Cerebellar cortex (tissue), 1 donor: Measurements from ENCODE around the gene NKTR.
"Not testable (repeated sequence)": the region's sequence is repeated elsewhere in the genome, so short reads cannot be mapped to it uniquely, and the experiment has no call there.

Experiments used
- DNase-seq: peaks from one replicate; pipeline ENCODE4 v3.0.0-alpha.2; 2015; ENCODE audit warnings: low spot score

Gene NKTR

GRCh38 chr3:42600111-42600957, at the start of gene NKTR:
Gene NKTR (plus strand): TSS chr3:42600686. CDS start chr3:42601007, 321 bp downstream.
- DNase-seq: peak; percentile 99

GRCh38 chr3:42552830-42553229, 47.7 kb upstream of the NKTR start:
- DNase-seq: peak; percentile 39

GRCh38 chr3:42556089-42556632, 44.3 kb upstream of the NKTR start:
- DNase-seq: peak; percentile 98

GRCh38 chr3:42556817-42557216, 43.7 kb upstream of the NKTR start:
- DNase-seq: not testable (repeated sequence)

GRCh38 chr3:42557854-42558253, 42.6 kb upstream of the NKTR start:
- peak; percentile 91 for DNase-seq

GRCh38 chr3:42562047-42562907, 38.2 kb upstream of the NKTR start:
- no peak for DNase-seq

GRCh38 chr3:42569593-42570142, 30.8 kb upstream of the NKTR start:
- DNase-seq: peak; percentile 86

- DNase-seq: peak; percentile 44
Observed at GRCh38 chr3:42572278-42572677, 28.2 kb upstream of the NKTR start.

- DNase-seq: no peak
Observed at GRCh38 chr3:42575137-42575741, 25.2 kb upstream of the NKTR start.

- DNase-seq: no peak
Observed at GRCh38 chr3:42578054-42578453, 22.4 kb upstream of the NKTR start.

GRCh38 chr3:42579346-42579745, 21.1 kb upstream of the NKTR start:
- DNase-seq: not testable (repeated sequence)

GRCh38 chr3:42581400-42581708, 19.1 kb upstream of the NKTR start:
- no peak for DNase-seq

GRCh38 chr3:42581709-42582473, 18.6 kb upstream of the NKTR start, which contains the start of gene SEC22C:
Gene SEC22C (minus strand): TSS chr3:42581967. CDS start chr3:42569046, 12,921 bp downstream.
- DNase-seq: peak; percentile 97

GRCh38 chr3:42582474-42583070, 17.9 kb upstream of the NKTR start:
- DNase-seq: no peak

- DNase-seq: no peak
Observed at GRCh38 chr3:42588625-42589024, 11.9 kb upstream of the NKTR start.

GRCh38 chr3:42589382-42590109, 10.9 kb upstream of the NKTR start:
- no peak for DNase-seq

- no peak for DNase-seq
Observed at GRCh38 chr3:42590989-42591756, 9.3 kb upstream of the NKTR start.

- no peak for DNase-seq
Observed at GRCh38 chr3:42591811-42592210, 8.7 kb upstream of the NKTR start.

GRCh38 chr3:42593635-42594034, 6.9 kb upstream of the NKTR start:
- no peak for DNase-seq
